ENCODE results near the gene FKBP1A. TPM values are rescaled to one million over a fixed set of nuclear protein-coding genes. Genes with fewer than 3 reads are reported as not detected.

FKBP1A gene
- total RNA-seq, 1 donor from 2014 or later, result 155 TPM

DNA sequence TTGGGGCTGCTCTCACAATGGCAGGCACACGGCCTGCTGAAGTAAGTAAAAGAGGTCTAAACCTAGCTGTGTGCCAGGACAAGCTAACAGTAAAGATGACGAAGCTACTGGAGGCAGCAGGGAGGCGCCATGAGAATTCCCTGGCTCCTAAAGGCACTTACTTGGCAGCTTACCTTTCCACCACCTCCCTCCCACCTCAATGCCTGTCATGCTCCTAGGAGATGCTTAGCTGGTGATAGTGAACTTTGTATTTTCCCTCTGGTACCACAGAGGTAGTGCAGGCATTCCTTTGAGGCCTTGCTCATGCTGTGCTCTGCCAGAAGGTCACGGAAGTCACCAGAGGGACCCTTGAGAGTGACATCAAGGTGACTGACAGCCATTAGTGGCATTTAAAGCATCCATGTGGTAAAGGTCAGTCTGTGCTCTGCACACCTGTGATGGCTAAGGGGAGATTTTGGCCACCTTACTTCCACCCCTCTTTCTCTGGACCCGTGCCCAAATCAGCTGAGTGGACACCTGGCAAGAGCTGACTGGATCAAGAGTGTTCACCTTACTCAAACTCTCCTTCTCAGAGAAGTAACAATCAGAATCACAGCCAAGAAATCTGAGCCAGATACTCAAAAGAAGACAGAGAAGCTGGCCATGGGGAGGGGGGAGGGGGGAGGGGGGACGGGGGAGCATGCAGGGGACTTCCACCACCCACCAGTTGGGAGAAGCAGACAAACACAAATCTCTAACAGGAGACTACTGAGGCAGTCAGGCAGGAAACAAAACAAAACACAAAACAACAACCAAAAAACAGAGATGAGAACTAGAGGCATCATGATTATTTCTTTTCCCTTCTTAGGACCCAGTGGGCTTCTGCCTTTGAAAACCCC, 2.9 kb downstream of the FKBP1A start:
- no peak for DNase-seq (ENCODE audit: low read depth)

DNA sequence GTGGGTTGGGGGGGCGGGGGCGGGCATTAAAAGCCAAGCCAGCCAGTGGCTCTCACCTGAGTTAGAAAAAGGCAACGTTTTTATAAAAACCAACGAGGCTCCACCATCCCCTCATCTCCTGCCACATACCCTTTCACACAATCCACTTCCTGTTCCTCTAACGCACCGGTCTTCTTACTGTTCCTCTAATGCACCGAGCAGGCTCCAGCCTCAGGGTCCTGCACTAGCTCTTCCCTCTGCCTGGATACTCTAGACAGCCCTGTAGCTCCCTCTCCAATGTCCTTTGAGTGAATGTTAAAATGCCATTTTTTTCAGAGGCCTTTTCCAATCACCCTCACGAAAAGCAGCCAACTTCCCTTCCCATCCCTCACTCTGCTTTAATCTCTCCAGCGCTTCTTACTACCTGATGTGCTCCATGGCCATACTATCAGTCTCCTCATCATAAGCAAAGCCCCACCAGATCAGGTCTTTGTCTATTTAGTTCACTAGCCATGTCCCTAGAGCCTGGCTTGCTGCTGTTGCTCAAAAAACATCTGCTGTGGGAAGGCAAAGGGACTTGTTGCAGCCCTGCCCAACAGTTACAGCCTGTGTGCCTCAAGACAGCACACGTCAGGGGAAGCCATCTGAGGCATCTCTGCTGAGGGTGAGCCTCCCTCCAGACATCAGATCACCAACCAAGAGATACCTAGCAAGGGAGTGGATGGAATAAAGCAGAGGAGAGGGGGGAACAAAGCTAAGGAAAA, 3.9 kb downstream of the FKBP1A start:
- Histone ChIP-seq H3K4me3 (ENCODE audit: low read depth, low read length) (no peak overlapping the region), H3K27me3 (ENCODE audit: control insufficient read depth, insufficient read depth, low read length) (no peaks in the 10 kb centered on the region), H3K36me3 (ENCODE audit: control insufficient read depth, insufficient read depth, low read length) (peaks cover 1% of the 10 kb centered on the region)
- TF ChIP-seq, protein P1, sequence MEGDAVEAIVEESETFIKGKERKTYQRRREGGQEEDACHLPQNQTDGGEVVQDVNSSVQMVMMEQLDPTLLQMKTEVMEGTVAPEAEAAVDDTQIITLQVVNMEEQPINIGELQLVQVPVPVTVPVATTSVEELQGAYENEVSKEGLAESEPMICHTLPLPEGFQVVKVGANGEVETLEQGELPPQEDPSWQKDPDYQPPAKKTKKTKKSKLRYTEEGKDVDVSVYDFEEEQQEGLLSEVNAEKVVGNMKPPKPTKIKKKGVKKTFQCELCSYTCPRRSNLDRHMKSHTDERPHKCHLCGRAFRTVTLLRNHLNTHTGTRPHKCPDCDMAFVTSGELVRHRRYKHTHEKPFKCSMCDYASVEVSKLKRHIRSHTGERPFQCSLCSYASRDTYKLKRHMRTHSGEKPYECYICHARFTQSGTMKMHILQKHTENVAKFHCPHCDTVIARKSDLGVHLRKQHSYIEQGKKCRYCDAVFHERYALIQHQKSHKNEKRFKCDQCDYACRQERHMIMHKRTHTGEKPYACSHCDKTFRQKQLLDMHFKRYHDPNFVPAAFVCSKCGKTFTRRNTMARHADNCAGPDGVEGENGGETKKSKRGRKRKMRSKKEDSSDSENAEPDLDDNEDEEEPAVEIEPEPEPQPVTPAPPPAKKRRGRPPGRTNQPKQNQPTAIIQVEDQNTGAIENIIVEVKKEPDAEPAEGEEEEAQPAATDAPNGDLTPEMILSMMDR (IDR thresholded peaks at IDR 0.05; ENCODE audit: insufficient read depth, low read length, poor library complexity, severe bottlenecking), result no peak
- no peak for DNase-seq (ENCODE audit: low read depth)

More for the DNA sequence above, 2.9 kb downstream of the FKBP1A start:
- peaks cover 1% of the 10 kb centered on the region for H3K36me3 ChIP-seq (ENCODE audit: control insufficient read depth, insufficient read depth, low read length)
- H3K27me3 ChIP-seq (ENCODE audit: control insufficient read depth, insufficient read depth, low read length), result no peaks in the 10 kb centered on the region
- TF ChIP-seq, protein P1 (IDR thresholded peaks at IDR 0.05; ENCODE audit: insufficient read depth, low read length, poor library complexity, severe bottlenecking), result no peak
- H3K4me3 ChIP-seq (ENCODE audit: low read depth, low read length), result no peak overlapping the region

DNA sequence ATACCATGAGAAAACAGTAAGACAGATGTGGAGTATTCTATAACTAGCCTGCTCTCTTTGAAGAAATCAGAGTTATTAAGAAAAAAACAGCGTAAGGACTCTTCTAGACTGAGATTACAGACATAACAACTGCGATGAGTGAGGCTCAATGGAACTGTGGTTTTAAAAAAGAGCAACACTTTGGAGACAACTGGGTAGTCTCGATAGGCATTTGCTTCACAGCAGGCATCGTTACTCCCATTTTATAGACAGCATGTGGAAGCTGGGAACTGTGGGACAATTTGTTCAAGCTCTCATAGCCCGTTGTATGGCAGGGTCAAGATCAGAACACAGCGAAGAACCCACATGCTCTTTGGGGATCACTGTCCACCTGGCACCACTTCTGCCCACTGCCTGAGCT, 4.6 kb downstream of the FKBP1A start:
- Histone ChIP-seq H3K4me3 (ENCODE audit: low read depth, low read length) (no peak overlapping the region), H3K27me3 (ENCODE audit: control insufficient read depth, insufficient read depth, low read length) (no peaks in the 10 kb centered on the region), H3K36me3 (ENCODE audit: control insufficient read depth, insufficient read depth, low read length) (peaks cover 1% of the 10 kb centered on the region)
- TF ChIP-seq, protein P1 (IDR thresholded peaks at IDR 0.05; ENCODE audit: insufficient read depth, low read length, poor library complexity, severe bottlenecking), result no peak
- DNase-seq (ENCODE audit: low read depth), result no peak

DNA sequence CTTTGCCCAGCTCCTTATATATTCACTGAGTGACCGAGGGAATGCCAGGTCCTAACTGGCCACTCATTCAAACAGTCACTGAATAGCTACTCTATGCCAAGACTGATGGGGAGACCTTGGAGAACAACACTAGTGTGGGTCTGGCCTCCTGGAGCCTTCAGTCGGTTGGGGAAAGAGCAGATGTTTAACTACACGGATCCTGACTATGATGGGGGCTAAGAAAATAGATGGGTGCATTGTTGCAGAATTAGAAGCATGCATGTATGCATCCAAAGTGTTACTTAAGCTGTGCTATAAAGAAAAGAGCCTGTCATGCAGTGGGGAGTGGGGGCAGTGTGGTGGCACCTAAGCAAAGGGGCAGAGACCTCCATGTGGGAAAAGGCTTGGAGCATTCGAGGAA, 6.5 kb downstream of the FKBP1A start:
- peaks cover 1% of the 10 kb centered on the region for H3K36me3 ChIP-seq (ENCODE audit: control insufficient read depth, insufficient read depth, low read length)
- TF ChIP-seq, protein P1 (IDR thresholded peaks at IDR 0.05; ENCODE audit: insufficient read depth, low read length, poor library complexity, severe bottlenecking), result no peak
- DNase-seq (ENCODE audit: low read depth), result no peak
- no peaks in the 10 kb centered on the region for H3K27me3 ChIP-seq (ENCODE audit: control insufficient read depth, insufficient read depth, low read length)
- no peak overlapping the region for H3K4me3 ChIP-seq (ENCODE audit: low read depth, low read length)

DNA sequence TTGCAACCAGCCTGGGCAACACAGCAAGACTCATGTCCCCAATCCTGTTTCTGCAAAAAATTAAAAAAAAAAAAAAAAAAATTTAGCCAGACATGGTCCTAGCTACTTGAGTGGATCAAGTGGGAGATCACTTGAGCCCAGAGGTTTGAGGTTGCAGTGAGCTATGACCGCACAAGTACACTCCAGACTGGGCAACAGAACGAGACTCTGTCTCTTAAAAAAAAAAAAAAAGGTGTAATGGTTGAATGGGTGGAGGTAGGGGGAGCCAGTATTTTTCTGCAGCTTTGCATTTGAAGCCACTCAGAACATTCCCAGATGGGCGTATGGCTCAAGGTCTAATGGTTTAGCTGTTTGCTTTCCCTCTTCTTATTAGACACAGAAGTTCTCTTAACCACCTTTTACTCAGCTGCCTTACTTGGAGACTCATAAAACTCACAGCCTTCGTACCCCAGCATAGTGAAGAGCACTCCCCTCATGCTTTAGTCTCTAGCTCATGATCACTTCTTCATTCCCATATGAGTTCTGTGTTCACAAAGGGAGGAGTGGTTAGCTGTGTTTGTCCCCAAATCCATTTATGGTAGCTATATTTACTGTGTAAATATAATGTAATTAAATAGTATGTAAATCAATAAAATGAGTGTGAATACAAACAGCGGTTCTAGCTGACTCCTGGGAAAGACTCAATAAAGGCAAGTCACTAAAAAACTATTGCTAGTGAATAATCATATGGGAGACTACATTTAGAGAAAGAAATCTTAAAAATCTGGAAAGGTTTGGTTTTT, 9.0 kb downstream of the FKBP1A start:
- DNase-seq (ENCODE audit: low read depth), result no peak
- Histone ChIP-seq H3K4me3 (ENCODE audit: low read depth, low read length) (no peak overlapping the region), H3K27me3 (ENCODE audit: control insufficient read depth, insufficient read depth, low read length) (no peaks in the 10 kb centered on the region), H3K36me3 (ENCODE audit: control insufficient read depth, insufficient read depth, low read length) (no peaks in the 10 kb centered on the region)
- TF ChIP-seq, protein P1 (IDR thresholded peaks at IDR 0.05; ENCODE audit: insufficient read depth, low read length, poor library complexity, severe bottlenecking), result no peak
